Left lung (tissue), 10 donors: ENCODE data around the gene MTMR1. TPM values are rescaled to one million over a fixed set of nuclear protein-coding genes. Genes with fewer than 3 reads are reported as not detected.

Experiments used
- ATAC-seq: fragments of 200-7000 bp; cut with Tn5 transposase; one replicate; pipeline ENCODE4 v1.9.1; 2020; ENCODE audit warnings: moderate library complexity
- DNase-seq, 4 donors: peaks; one replicate each; pipeline ENCODE4 v3.0.0-alpha.2; 2013 to 2020
- H3K27ac ChIP-seq, 2 donors: fragments of 200-600 bp; sonication (generic) in 1 of 2; one replicate each; pipeline versions ENCODE4 v1.5.0 to v1.8.0; 2020 to 2021
- H3K27me3 ChIP-seq, 2 donors: fragments of 200-600 bp; sonication (generic) in 1 of 2; one replicate each; pipeline versions ENCODE4 v1.5.0 to v1.8.0; 2020 to 2021
- H3K36me3 ChIP-seq, 2 donors: fragments of 200-600 bp; sonication (generic) in 1 of 2; one replicate each; pipeline versions ENCODE4 v1.5.0 to v1.8.0; 2020 to 2021
- H3K4me1 ChIP-seq, 2 donors: fragments of 200-600 bp; one replicate each; pipeline ENCODE4 v1.8.0; 2021
- H3K4me3 ChIP-seq, 2 donors: fragments of 200-600 bp; sonication (generic) in 1 of 2; one replicate each; pipeline versions ENCODE4 v1.5.0 to v1.8.0; 2020 to 2021; ENCODE audit warnings: mild to moderate bottlenecking in 1 of 2
- H3K9me3 ChIP-seq, 2 donors: fragments of 200-600 bp; sonication (generic) in 1 of 2; one replicate each; pipeline versions ENCODE4 v1.5.0 to v1.8.0; 2020 to 2021
- intact Hi-C, 2 donors: fragments of 100-400 bp; cut with DNase I; formaldehyde crosslinking; loops; one replicate each; pipeline versions ENCODE4 v1.11.2 to v1.14.2; 2022
- polyA plus RNA-seq, 6 donors: library from polyadenylated mRNA; unstranded; fragments of 120-200 nt; gene quantifications; one replicate each; pipeline ENCODE4 v1.2.1, GENCODE V29; 2013; ENCODE audit not compliant: insufficient read length in 6 of 6
- total RNA-seq, 2 donors: library from RNA; stranded (reverse); fragmentation: NEBNext Ultra II Directional; extraction: Animal tissue kit (Norgen Biotek cat#: 25700); gene quantifications; one replicate each; pipeline ENCODE4 v1.2.1, GENCODE V29; 2021
- TF ChIP-seq, protein P1 (sequence below), 2 donors: fragments of 200-600 bp; sonication (generic) in 1 of 2; IDR thresholded peaks; one replicate each; pipeline versions ENCODE4 v1.5.0 to v1.8.0; 2021; ENCODE audit warnings: antibody characterized with exemption in 2 of 2
- donor health status: DM: no; HTN: yes; CAD: no.
- donor health status: DM: no; HTN: no; CAD: no.

The MTMR1 gene
- total and polyA plus RNA-seq, 8 donors = 17.3 to 23.1 (median 20.7) TPM

GRCh38 chrX:150696331-150696730 lies 3.1 kb downstream of the MTMR1 start:
- TF ChIP-seq, protein P1, sequence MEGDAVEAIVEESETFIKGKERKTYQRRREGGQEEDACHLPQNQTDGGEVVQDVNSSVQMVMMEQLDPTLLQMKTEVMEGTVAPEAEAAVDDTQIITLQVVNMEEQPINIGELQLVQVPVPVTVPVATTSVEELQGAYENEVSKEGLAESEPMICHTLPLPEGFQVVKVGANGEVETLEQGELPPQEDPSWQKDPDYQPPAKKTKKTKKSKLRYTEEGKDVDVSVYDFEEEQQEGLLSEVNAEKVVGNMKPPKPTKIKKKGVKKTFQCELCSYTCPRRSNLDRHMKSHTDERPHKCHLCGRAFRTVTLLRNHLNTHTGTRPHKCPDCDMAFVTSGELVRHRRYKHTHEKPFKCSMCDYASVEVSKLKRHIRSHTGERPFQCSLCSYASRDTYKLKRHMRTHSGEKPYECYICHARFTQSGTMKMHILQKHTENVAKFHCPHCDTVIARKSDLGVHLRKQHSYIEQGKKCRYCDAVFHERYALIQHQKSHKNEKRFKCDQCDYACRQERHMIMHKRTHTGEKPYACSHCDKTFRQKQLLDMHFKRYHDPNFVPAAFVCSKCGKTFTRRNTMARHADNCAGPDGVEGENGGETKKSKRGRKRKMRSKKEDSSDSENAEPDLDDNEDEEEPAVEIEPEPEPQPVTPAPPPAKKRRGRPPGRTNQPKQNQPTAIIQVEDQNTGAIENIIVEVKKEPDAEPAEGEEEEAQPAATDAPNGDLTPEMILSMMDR (IDR thresholded peaks at IDR 0.05) = no peak
- ATAC-seq (no peak), DNase-seq (no peak)
- intact Hi-C loops = no loop called here
- Histone ChIP-seq H3K4me3 (no peak overlapping the region), H3K27ac (peak overlapping the region in 1 of 2 donors; percentile 53), H3K36me3 (no peaks in the 10 kb centered on the region), H3K4me1 (peaks cover 0 to 23% of the 10 kb centered on the region in 2 donors), H3K9me3 (no peaks in the 10 kb centered on the region), H3K27me3 (no peaks in the 10 kb centered on the region)

- TF ChIP-seq, protein P1 (IDR thresholded peaks at IDR 0.05) = no peak
- Histone ChIP-seq H3K9me3 (no peaks in the 10 kb centered on the region), H3K27me3 (no peaks in the 10 kb centered on the region), H3K4me1 (peaks cover 0 to 23% of the 10 kb centered on the region in 2 donors), H3K27ac (peak overlapping the region in 1 of 2 donors; percentile 53), H3K4me3 (no peak overlapping the region), H3K36me3 (no peaks in the 10 kb centered on the region)
- DNase-seq (no peak), ATAC-seq (no peak)
- intact Hi-C loops = no loop called here
Observed at GRCh38 chrX:150696866-150697265, 3.7 kb downstream of the MTMR1 start.

- DNase-seq = no peak
- Histone ChIP-seq H3K4me3 (no peak overlapping the region), H3K36me3 (no peaks in the 10 kb centered on the region), H3K27ac (no peak overlapping the region), H3K4me1 (peaks cover 0 to 19% of the 10 kb centered on the region in 2 donors), H3K9me3 (no peaks in the 10 kb centered on the region), H3K27me3 (no peaks in the 10 kb centered on the region)
- ATAC-seq = no peak
- TF ChIP-seq, protein P1 (IDR thresholded peaks at IDR 0.05) = no peak
- intact Hi-C loops = no loop called here
Observed at GRCh38 chrX:150697641-150698040, 4.4 kb downstream of the MTMR1 start.

DNA sequence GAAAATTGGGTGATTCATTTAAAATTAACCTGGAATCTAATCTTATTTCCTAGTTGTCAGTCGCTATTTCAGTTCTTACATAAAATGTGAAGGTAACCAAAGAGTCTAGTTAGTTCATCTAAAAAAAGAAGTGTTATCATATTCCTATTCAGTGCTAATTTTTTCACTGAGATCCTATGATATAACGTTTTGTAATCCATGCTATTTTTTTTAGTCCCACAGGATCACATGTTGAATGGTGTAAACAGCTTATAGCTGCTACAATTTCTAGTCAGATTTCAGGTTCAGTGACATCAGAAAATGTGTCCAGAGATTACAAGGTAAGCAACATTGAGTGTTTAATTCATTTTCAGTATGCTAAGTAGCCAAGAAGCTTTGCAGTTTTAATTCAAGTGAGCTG lies 5.8 kb downstream of the MTMR1 start:
- Histone ChIP-seq H3K4me3 (no peak overlapping the region), H3K27me3 (no peaks in the 10 kb centered on the region), H3K27ac (no peak overlapping the region), H3K4me1 (peaks cover 0 to 25% of the 10 kb centered on the region in 2 donors), H3K9me3 (no peaks in the 10 kb centered on the region), H3K36me3 (no peaks in the 10 kb centered on the region)
- ATAC-seq (no peak), DNase-seq (no peak)
- TF ChIP-seq, protein P1 (IDR thresholded peaks at IDR 0.05) = no peak
- intact Hi-C loops = no loop called here

- peaks cover 0 to 16% of the 10 kb centered on the region in 2 donors for H3K4me1 ChIP-seq
- H3K4me3 ChIP-seq = no peak overlapping the region
- H3K27me3 ChIP-seq = no peaks in the 10 kb centered on the region
- no peaks in the 10 kb centered on the region for H3K9me3 ChIP-seq
- intact Hi-C loops = no loop called here
- TF ChIP-seq, protein P1 (IDR thresholded peaks at IDR 0.05) = no peak
- ATAC-seq (no peak), DNase-seq (no peak)
- H3K36me3 ChIP-seq = no peaks in the 10 kb centered on the region
- H3K27ac ChIP-seq = no peak overlapping the region
Observed at GRCh38 chrX:150700107-150700506, 6.9 kb downstream of the MTMR1 start.
